ENCODE data around the gene ATOH8. TPM values are rescaled to one million over a fixed set of nuclear protein-coding genes. Genes with fewer than 3 reads are reported as not detected.
A peak's percentile ranks its signal among the peaks of the same experiment; 100 is the strongest.

ATOH8 gene, protein sequence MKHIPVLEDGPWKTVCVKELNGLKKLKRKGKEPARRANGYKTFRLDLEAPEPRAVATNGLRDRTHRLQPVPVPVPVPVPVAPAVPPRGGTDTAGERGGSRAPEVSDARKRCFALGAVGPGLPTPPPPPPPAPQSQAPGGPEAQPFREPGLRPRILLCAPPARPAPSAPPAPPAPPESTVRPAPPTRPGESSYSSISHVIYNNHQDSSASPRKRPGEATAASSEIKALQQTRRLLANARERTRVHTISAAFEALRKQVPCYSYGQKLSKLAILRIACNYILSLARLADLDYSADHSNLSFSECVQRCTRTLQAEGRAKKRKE
- 10 to 100 TPM; 10.7 to 37.7 (median 29.6) TPM for total RNA-seq
- 10 to 100 TPM in 1 of 2 donors, 1 to 10 TPM in 1; 9.4 to 37.3 TPM for polyA plus RNA-seq
- long read RNA-seq, donor 1, transcript ATOH8-201 (3 exons, 2,438 nt): major isoform, 26 of 37 reads
- long read RNA-seq, donor 1, partial matches to known transcripts: 5 of 37 reads
- long read RNA-seq, donor 1, other reads (novel, unspliced or antisense): 6 of 37 reads
- long read RNA-seq, donor 2: 0 reads
- long read RNA-seq, donor 3, transcript ATOH8-201 (3 exons, 2,438 nt): major isoform, 12 of 19 reads
- long read RNA-seq, donor 3, partial matches to known transcripts: 5 of 19 reads
- long read RNA-seq, donor 3, other reads (novel, unspliced or antisense): 2 of 19 reads

DNA sequence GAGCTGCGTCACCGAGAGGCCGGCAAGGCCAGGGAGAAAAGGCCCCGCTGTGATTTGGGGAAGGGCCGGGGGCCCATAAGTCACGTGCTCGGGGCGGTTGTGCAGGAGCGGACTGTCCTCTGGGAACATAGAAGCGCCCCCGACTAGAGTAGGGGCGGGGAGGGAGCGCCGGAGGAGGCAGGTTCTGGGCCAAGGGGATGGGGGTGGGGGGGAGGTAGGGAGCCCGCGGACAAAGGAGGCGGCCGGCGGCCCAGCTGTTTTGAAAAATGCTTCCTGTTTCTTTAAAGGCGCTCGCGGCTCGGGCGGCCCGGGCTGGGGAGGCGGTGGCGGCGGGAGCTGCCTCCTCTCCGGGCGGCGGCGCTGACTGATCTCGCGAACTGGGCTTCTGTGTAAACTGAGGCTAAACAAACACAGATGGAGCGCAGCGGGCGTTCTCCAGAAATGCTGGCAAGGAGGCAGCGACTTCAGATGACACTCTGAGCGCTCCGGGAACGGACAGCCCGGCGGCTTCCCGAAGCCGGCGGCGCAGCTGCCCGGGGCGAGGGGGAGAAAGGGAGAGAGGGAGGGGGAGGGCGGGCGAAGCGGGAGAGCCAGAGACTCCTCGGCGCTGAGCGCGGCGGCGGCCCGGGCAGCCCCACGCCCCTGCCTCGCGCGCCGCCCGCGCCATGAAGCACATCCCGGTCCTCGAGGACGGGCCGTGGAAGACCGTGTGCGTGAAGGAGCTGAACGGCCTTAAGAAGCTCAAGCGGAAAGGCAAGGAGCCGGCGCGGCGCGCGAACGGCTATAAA, at the start of gene ATOH8:
ATOH8 (plus strand) TSS at position 467 of the 788 bp plus-strand sequence; CDS start at position 666, 199 bp downstream.
- intact Hi-C loops (cut with DNase I): loop anchor here in 1 of 4 donors (2.0 to 5.0 kb wide), 2 partner anchors 17 to 44 kb away; no protein-coding TSS in a partner anchor
- Histone ChIP-seq H3K4me1 (ENCODE audit: insufficient read depth) (peaks cover 28% of the 10 kb centered on the region), H3K4me3 (peak within 1 kb of the TSS; percentile 86), H3K36me3 (no peaks in the 10 kb centered on the region), H3K27ac (peak within 1 kb of the TSS; percentile 5 to 71), H3K27me3 (no peaks in the 10 kb centered on the region), H3K9me3 (no peaks in the 10 kb centered on the region)
- DNase-seq: peak; percentile 74 to 80 (median 77)
- 0 to 1% (median 1%) methylated on average over 66 to 81 of the region's 81 CpGs for WGBS, 3 donors
- TF ChIP-seq, protein P1, sequence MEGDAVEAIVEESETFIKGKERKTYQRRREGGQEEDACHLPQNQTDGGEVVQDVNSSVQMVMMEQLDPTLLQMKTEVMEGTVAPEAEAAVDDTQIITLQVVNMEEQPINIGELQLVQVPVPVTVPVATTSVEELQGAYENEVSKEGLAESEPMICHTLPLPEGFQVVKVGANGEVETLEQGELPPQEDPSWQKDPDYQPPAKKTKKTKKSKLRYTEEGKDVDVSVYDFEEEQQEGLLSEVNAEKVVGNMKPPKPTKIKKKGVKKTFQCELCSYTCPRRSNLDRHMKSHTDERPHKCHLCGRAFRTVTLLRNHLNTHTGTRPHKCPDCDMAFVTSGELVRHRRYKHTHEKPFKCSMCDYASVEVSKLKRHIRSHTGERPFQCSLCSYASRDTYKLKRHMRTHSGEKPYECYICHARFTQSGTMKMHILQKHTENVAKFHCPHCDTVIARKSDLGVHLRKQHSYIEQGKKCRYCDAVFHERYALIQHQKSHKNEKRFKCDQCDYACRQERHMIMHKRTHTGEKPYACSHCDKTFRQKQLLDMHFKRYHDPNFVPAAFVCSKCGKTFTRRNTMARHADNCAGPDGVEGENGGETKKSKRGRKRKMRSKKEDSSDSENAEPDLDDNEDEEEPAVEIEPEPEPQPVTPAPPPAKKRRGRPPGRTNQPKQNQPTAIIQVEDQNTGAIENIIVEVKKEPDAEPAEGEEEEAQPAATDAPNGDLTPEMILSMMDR (IDR thresholded peaks at IDR 0.05): no peak
- TF ChIP-seq POLR2A (IDR thresholded peaks at IDR 0.05) (no peak), EP300 (IDR thresholded peaks at IDR 0.05) (no peak)

DNA sequence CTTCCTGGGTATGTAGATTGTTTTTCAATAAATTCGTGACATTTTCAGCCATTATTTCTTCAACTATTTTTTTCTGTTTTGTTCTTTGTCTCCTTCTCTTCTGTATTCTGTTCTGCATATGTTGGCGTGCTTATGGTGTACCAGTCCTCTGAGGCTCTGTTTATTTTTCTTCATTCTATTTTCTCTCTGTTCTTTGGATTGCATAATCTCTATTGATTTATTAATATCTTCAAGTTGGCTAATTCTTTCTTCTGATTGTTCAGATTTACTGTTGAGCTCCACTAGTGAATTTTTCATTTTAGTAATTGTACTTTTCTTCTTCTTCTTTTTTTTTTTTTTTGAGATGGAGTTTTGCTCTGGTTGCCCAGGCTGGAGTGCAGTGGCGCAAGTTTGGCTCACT, 49.8 kb upstream of the ATOH8 start:
- no peak overlapping the region for H3K27ac ChIP-seq
- H3K27me3 ChIP-seq: no peaks in the 10 kb centered on the region
- no peak for TF ChIP-seq POLR2A (IDR thresholded peaks at IDR 0.05)
- TF ChIP-seq, protein P1 (IDR thresholded peaks at IDR 0.05): no peak
- TF ChIP-seq EP300 (IDR thresholded peaks at IDR 0.05): no peak
- 89 to 97% (median 93%) methylated on average over 3 of the region's 3 CpGs for WGBS, 3 donors
- H3K4me3 ChIP-seq: no peak overlapping the region
- H3K4me1 ChIP-seq (ENCODE audit: insufficient read depth): peaks cover 2% of the 10 kb centered on the region
- intact Hi-C loops (cut with DNase I): no loop called here
- no peaks in the 10 kb centered on the region for H3K9me3 ChIP-seq
- DNase-seq: no peak
- H3K36me3 ChIP-seq: no peaks in the 10 kb centered on the region

DNA sequence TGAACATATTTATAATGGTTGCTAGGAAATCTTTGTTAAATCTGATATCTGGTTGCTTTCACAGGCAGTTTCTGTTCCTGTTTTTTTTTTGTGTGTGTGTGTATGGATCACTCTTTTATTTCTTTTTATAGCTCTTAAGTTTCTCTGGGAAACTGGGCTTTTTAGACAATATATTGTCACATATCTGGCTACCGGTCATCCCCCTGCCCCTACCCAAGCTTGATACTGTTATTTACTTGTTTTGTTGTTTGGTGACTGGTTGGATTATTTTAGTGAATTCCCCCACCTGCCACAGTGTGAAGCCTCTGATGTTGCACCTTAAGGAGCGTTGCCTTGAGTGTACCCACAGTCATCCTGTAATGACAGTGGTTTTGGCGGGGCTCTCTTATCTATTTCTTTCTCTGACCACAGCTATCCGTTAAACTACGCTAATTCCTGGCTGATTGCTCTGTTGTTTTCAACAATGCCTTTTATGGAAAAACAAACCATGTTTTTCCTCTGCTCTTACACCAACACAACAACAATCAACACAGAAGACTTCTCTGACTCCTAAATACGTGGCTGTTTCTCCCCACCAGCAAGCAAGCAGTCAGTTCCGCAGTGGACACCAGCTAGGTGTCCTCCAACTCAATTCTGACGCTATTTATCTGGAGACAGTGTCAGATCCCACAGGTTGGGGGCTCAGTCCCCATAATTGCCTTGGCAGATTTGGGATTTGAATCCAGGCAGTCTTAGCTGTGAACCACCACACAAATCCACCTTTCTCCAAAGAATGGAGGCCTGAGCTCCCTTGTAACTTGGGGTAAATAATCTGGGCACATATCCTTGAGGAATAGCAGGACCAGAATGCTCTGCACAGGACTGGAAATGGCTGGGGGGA, 48.8 kb upstream of the ATOH8 start:
- Histone ChIP-seq H3K36me3 (no peaks in the 10 kb centered on the region), H3K4me3 (no peak overlapping the region), H3K27ac (no peak overlapping the region), H3K27me3 (no peaks in the 10 kb centered on the region), H3K4me1 (ENCODE audit: insufficient read depth) (peaks cover 2% of the 10 kb centered on the region), H3K9me3 (no peaks in the 10 kb centered on the region)
- 71 to 85% (median 73%) methylated on average over 8 of the region's 8 CpGs for WGBS, 3 donors
- TF ChIP-seq POLR2A (IDR thresholded peaks at IDR 0.05) (no peak), EP300 (IDR thresholded peaks at IDR 0.05) (no peak)
- TF ChIP-seq, protein P1 (IDR thresholded peaks at IDR 0.05): no peak
- intact Hi-C loops (cut with DNase I): loop anchor here in 1 of 4 donors (5.0 kb wide), 1 partner anchor 63 kb away; no protein-coding TSS in a partner anchor
- DNase-seq: no peak
